BJ (cell line): ENCODE measurements around the gene MICAL3. TPM values are rescaled to one million over a fixed set of nuclear protein-coding genes. Genes with fewer than 3 reads are reported as not detected.

Experiments
- CTCF ChIA-PET: fragments of 350-600 bp; formaldehyde crosslinking; extraction: SDS; loops from one replicate; lab custom pipeline; 2021; ENCODE audit warnings: antibody characterized with exemption, inconsistent platforms; lab: Yijun Ruan, JAX
- POLR2A ChIA-PET: fragments of 300-600 bp; sonication (Branson Sonifier 250); formaldehyde crosslinking; extraction: SDS; loops from one replicate; lab custom pipeline; 2021; ENCODE audit warnings: antibody characterized with exemption; lab: Charles Lee
- DNase-seq: peaks from one replicate; pipeline ENCODE4 v3.0.0-alpha.2; 2011; ENCODE audit warnings: low read depth
- H3K27me3 ChIP-seq: 2 replicates; pipeline ENCODE4 v1.6.0; 2011; ENCODE audit warnings: low read length; ENCODE audit not compliant: control insufficient read depth, insufficient read depth
- H3K36me3 ChIP-seq: 2 replicates; pipeline ENCODE4 v1.5.1; 2011; ENCODE audit warnings: low read length; ENCODE audit not compliant: control insufficient read depth, insufficient read depth
- H3K4me3 ChIP-seq: 2 replicates; pipeline ENCODE4 v1.5.1; 2011; ENCODE audit warnings: low read depth, mild to moderate bottlenecking, control low read depth, low read length
- CTCF ChIP-seq: IDR thresholded peaks from 2 replicates; pipeline ENCODE4 v1.5.1; 2011; ENCODE audit warnings: low read depth, mild to moderate bottlenecking, control low read depth, inconsistent platforms, low read length, moderate library complexity; ENCODE audit not compliant: insufficient read depth
- polyA plus RNA-seq: library from polyadenylated mRNA; depleted of rRNA; stranded (reverse); fragments of >200 nt; gene quantifications from 2 replicates; pipeline ENCODE4 v1.2.3, GENCODE V29; 2011

MICAL3 gene
- polyA plus RNA-seq, 1 experiment, result 16.4 TPM

GRCh38 chr22:17806437-17806836, 217.9 kb downstream of the MICAL3 start:
- DNase-seq, result no peak
- Histone ChIP-seq H3K27me3 (no peaks in the 10 kb centered on the region), H3K4me3 (no peak overlapping the region), H3K36me3 (peaks cover 16% of the 10 kb centered on the region)
- CTCF ChIA-PET, result interaction anchor here (0.6 to 1.6 kb wide), 2 partner anchors 24 to 26 kb away, joined by 3 to 4 read pairs; no protein-coding TSS in a partner anchor
- POLR2A ChIA-PET, result interaction anchor here (0.6 kb wide), 1 partner anchor 14 kb away, joined by 5 read pairs; no protein-coding TSS in a partner anchor
- no peak for TF ChIP-seq CTCF

- H3K36me3 ChIP-seq, result peaks cover 13% of the 10 kb centered on the region
- POLR2A ChIA-PET, result no interaction called here
Measured at GRCh38 chr22:17804331-17805080, 219.9 kb downstream of the MICAL3 start.

GRCh38 chr22:17803609-17804270, 220.6 kb downstream of the MICAL3 start:
- Histone ChIP-seq H3K36me3 (peaks cover 10% of the 10 kb centered on the region), H3K27me3 (no peaks in the 10 kb centered on the region), H3K4me3 (no peak overlapping the region)
- DNase-seq, result no peak
- ChIA-PET CTCF (interaction anchor here (1.2 kb wide), 1 partner anchor 15 kb away, joined by 3 read pairs; no protein-coding TSS in a partner anchor), POLR2A (no interaction called here)
- no peak for TF ChIP-seq CTCF

More at GRCh38 chr22:17804331-17805080, 219.9 kb downstream of the MICAL3 start:
- no peak overlapping the region for H3K4me3 ChIP-seq
- CTCF ChIA-PET, result interaction anchor here (1.1 to 1.4 kb wide), 2 partner anchors 11 to 18 kb away, joined by 3 read pairs; no protein-coding TSS in a partner anchor
- no peak for TF ChIP-seq CTCF
- H3K27me3 ChIP-seq, result no peaks in the 10 kb centered on the region
- DNase-seq, result no peak

GRCh38 chr22:17802822-17803221, 221.5 kb downstream of the MICAL3 start:
- ChIA-PET CTCF (interaction anchor here (1.2 kb wide), 1 partner anchor 16 kb away, joined by 3 read pairs; no protein-coding TSS in a partner anchor), POLR2A (no interaction called here)
- Histone ChIP-seq H3K27me3 (no peaks in the 10 kb centered on the region), H3K4me3 (no peak overlapping the region), H3K36me3 (peaks cover 7% of the 10 kb centered on the region)
- TF ChIP-seq CTCF, result no peak
- no peak for DNase-seq

GRCh38 chr22:17802411-17802810, 221.9 kb downstream of the MICAL3 start:
- CTCF ChIA-PET, result interaction anchor here (1.2 kb wide), 1 partner anchor 16 kb away, joined by 3 read pairs; no protein-coding TSS in a partner anchor

More at GRCh38 chr22:17802411-17802810, 221.9 kb downstream of the MICAL3 start:
- Histone ChIP-seq H3K27me3 (no peaks in the 10 kb centered on the region), H3K36me3 (peaks cover 7% of the 10 kb centered on the region; the same call in 1 of the 2 replicates), H3K4me3 (no peak overlapping the region)
- DNase-seq, result no peak
- POLR2A ChIA-PET, result no interaction called here
- TF ChIP-seq CTCF, result no peak
